ENCODE measurements around the gene MOK.

The MOK gene

GRCh38 chr14:102208741-102209140, 96.2 kb downstream of the MOK start:
- TF ChIP-seq CTCF (IDR thresholded peaks at IDR 0.05), result no peak

- TF ChIP-seq CTCF (IDR thresholded peaks at IDR 0.05), result no peak
Measured at GRCh38 chr14:102207831-102208365, 97.1 kb downstream of the MOK start.

GRCh38 chr14:102206918-102207317, 98.0 kb downstream of the MOK start:
- TF ChIP-seq CTCF (IDR thresholded peaks at IDR 0.05), result peak; percentile 49

- no peak for TF ChIP-seq CTCF (IDR thresholded peaks at IDR 0.05)
Measured at GRCh38 chr14:102205560-102205959, 99.4 kb downstream of the MOK start.

- no peak for TF ChIP-seq CTCF (IDR thresholded peaks at IDR 0.05)
Measured at GRCh38 chr14:102203382-102203781, 101.6 kb downstream of the MOK start.

- no peak for TF ChIP-seq CTCF (IDR thresholded peaks at IDR 0.05)
Measured at GRCh38 chr14:102202944-102203343, 102.0 kb downstream of the MOK start.

- no peak for TF ChIP-seq CTCF (IDR thresholded peaks at IDR 0.05)
Measured at GRCh38 chr14:102201776-102202175, 103.2 kb downstream of the MOK start.

GRCh38 chr14:102201353-102201738, 103.6 kb downstream of the MOK start:
- no peak for TF ChIP-seq CTCF (IDR thresholded peaks at IDR 0.05)
